GM18517 (cell line): Measurements from ENCODE around the gene WDR70.
"Not testable (repeated sequence)": the region's sequence is repeated elsewhere in the genome, so short reads cannot be mapped to it uniquely, and the experiment has no call there.

Experiments
- ATAC-seq: cut with Tn5 transposase; IDR thresholded peaks from one replicate; pipeline ENCODE4 v1.9.1; 2021; ENCODE audit warnings: mild to moderate bottlenecking, moderate library complexity; ENCODE audit not compliant: unreplicated experiment

WDR70 gene

GRCh38 chr5:37787742-37788141, 408.6 kb downstream of the WDR70 start:
- ATAC-seq = no peak

GRCh38 chr5:37789991-37790390, 410.9 kb downstream of the WDR70 start:
- no peak for ATAC-seq

GRCh38 chr5:37791321-37791720, 412.2 kb downstream of the WDR70 start:
- no peak for ATAC-seq

- ATAC-seq = no peak
Measured at GRCh38 chr5:37792975-37793631, 414.0 kb downstream of the WDR70 start.

GRCh38 chr5:37795292-37795691, 416.2 kb downstream of the WDR70 start:
- ATAC-seq = not testable (repeated sequence)

- ATAC-seq = not testable (repeated sequence)
Measured at GRCh38 chr5:37796435-37796834, 417.3 kb downstream of the WDR70 start.

GRCh38 chr5:37799865-37800421, 420.8 kb downstream of the WDR70 start:
- no peak for ATAC-seq

GRCh38 chr5:37801521-37801920, 422.4 kb downstream of the WDR70 start:
- no peak for ATAC-seq
